ENCODE results near the gene DNAJC16. TPM values are rescaled to one million over a fixed set of nuclear protein-coding genes. Genes with fewer than 3 reads are reported as not detected.
"Not testable (repeated sequence)": the region's sequence is repeated elsewhere in the genome, so short reads cannot be mapped to it uniquely, and the experiment has no call there.

DNAJC16 gene
- total RNA-seq, 1 donor from 2014 or later = 23.9 TPM

- Histone ChIP-seq H3K4me1 (peaks cover 10% of the 10 kb centered on the region), H3K4me3 (peak within 1 kb of the TSS; percentile 52), H3K9me3 (no peaks in the 10 kb centered on the region), H3K27ac (no peak within 1 kb of the TSS), H3K27me3 (ENCODE audit: low read depth) (peaks cover 17% of the 10 kb centered on the region), H3K36me3 (no peaks in the 10 kb centered on the region)
- DNase-seq (peak; percentile 50), ATAC-seq (peak; percentile 76 to 77)
- TF ChIP-seq CTCF (IDR thresholded peaks at IDR 0.05) = peak; percentile 21
- intact Hi-C loops (cut with DNase I) = no loop called here
Observed at GRCh38 chr1:15584489-15585363, 58.1 kb downstream of the DNAJC16 start, which contains the start of gene AGMAT. TSS of gene AGMAT (minus strand) at chr1:15585051. CDS start at chr1:15584967, 84 bp downstream.

- H3K4me1 ChIP-seq = no peaks in the 10 kb centered on the region
- no peak for TF ChIP-seq CTCF (IDR thresholded peaks at IDR 0.05)
- H3K36me3 ChIP-seq = no peaks in the 10 kb centered on the region
- DNase-seq (no peak), ATAC-seq (no peak)
- no peaks in the 10 kb centered on the region for H3K9me3 ChIP-seq
- no peak overlapping the region for H3K27ac ChIP-seq
- no peak overlapping the region for H3K4me3 ChIP-seq
- no peaks in the 10 kb centered on the region for H3K27me3 ChIP-seq (ENCODE audit: low read depth)
- intact Hi-C loops (cut with DNase I) = no loop called here
Observed at GRCh38 chr1:15592285-15592684, 65.6 kb downstream of the DNAJC16 start.

- intact Hi-C loops (cut with DNase I) = no loop called here
- no peaks in the 10 kb centered on the region for H3K9me3 ChIP-seq
- no peak overlapping the region for H3K27ac ChIP-seq
- no peaks in the 10 kb centered on the region for H3K27me3 ChIP-seq (ENCODE audit: low read depth)
- ATAC-seq = no peak
- no peaks in the 10 kb centered on the region for H3K4me1 ChIP-seq
- TF ChIP-seq CTCF (IDR thresholded peaks at IDR 0.05) = no peak
- no peak overlapping the region for H3K4me3 ChIP-seq
- H3K36me3 ChIP-seq = no peaks in the 10 kb centered on the region
- DNase-seq = no peak
Observed at GRCh38 chr1:15595809-15596617, 69.4 kb downstream of the DNAJC16 start.

- ATAC-seq = no peak
- Histone ChIP-seq H3K36me3 (no peaks in the 10 kb centered on the region), H3K4me1 (peaks cover 16% of the 10 kb centered on the region), H3K9me3 (no peaks in the 10 kb centered on the region), H3K27ac (no peak overlapping the region), H3K4me3 (no peak overlapping the region), H3K27me3 (ENCODE audit: low read depth) (no peaks in the 10 kb centered on the region)
- no peak for TF ChIP-seq CTCF (IDR thresholded peaks at IDR 0.05)
- no peak for DNase-seq
- intact Hi-C loops (cut with DNase I) = no loop called here
Observed at GRCh38 chr1:15598436-15598835, 71.8 kb downstream of the DNAJC16 start.

- Histone ChIP-seq H3K27me3 (ENCODE audit: low read depth) (no peaks in the 10 kb centered on the region), H3K4me1 (peaks cover 24% of the 10 kb centered on the region), H3K27ac (peak overlapping the region; percentile 85), H3K9me3 (no peaks in the 10 kb centered on the region), H3K36me3 (no peaks in the 10 kb centered on the region), H3K4me3 (peak overlapping the region; percentile 81)
- ATAC-seq (peak; percentile 98 to 99), DNase-seq (peak; percentile 99)
- intact Hi-C loops (cut with DNase I) = no loop called here
- no peak for TF ChIP-seq CTCF (IDR thresholded peaks at IDR 0.05)
Observed at GRCh38 chr1:15603050-15603965, 76.7 kb downstream of the DNAJC16 start.

- H3K36me3 ChIP-seq; H3K27me3 ChIP-seq (ENCODE audit: low read depth); ATAC-seq; H3K9me3 ChIP-seq; DNase-seq; intact Hi-C loops (cut with DNase I): not testable (repeated sequence)
- peak overlapping the region; percentile 81 for H3K4me3 ChIP-seq
- H3K4me1 ChIP-seq = peaks cover 24% of the 10 kb centered on the region
- H3K27ac ChIP-seq = peak overlapping the region; percentile 85
Observed at GRCh38 chr1:15603966-15604282, 77.3 kb downstream of the DNAJC16 start.

- H3K27me3 ChIP-seq (ENCODE audit: low read depth); H3K27ac ChIP-seq; DNase-seq; H3K36me3 ChIP-seq; intact Hi-C loops (cut with DNase I); ATAC-seq; H3K4me3 ChIP-seq; H3K9me3 ChIP-seq: not testable (repeated sequence)
- H3K4me1 ChIP-seq = peaks cover 24% of the 10 kb centered on the region
Observed at GRCh38 chr1:15604400-15604799, 77.8 kb downstream of the DNAJC16 start.
